Panc1 (cell line): ENCODE data around the gene PCDHA6. TPM values are rescaled to one million over a fixed set of nuclear protein-coding genes. Genes with fewer than 3 reads are reported as not detected.

ENCODE experiments used
- ATAC-seq: fragments of 200-7000 bp; cut with Tn5 transposase; 2 replicates; pipeline ENCODE4 v1.9.1; 2020; ENCODE audit warnings: mild to moderate bottlenecking, moderate library complexity
- BruUV-seq: library from RNA; stranded (reverse); fragments of 400-500 nt; replicated peaks from 2 replicates; lab custom pipeline; 2021; lab: Mats Ljungman, UMichigan
- CTCF ChIA-PET: fragments of 300-600 bp; sonication (Branson Sonifier 250); formaldehyde crosslinking; loops from one replicate; lab custom pipeline; 2022; ENCODE audit warnings: antibody characterized with exemption; lab: Charles Lee
- POLR2A ChIA-PET: fragments of 300-600 bp; sonication (Branson Sonifier 250); formaldehyde crosslinking; loops from one replicate; lab custom pipeline; 2022; ENCODE audit warnings: antibody characterized with exemption; lab: Charles Lee
- DNase-seq: peaks from one replicate; pipeline ENCODE4 v3.0.0-alpha.2; 2010; ENCODE audit warnings: low read depth, low spot score
- H3K27ac ChIP-seq: 2 replicates; pipeline ENCODE4 v1.5.1; 2011; ENCODE audit warnings: mild to moderate bottlenecking, low read length, inconsistent platforms
- H3K27me3 ChIP-seq: fragments of 200-500 bp; sonication (Bioruptor generic); 2 replicates; pipeline ENCODE4 v1.6.0; 2014; ENCODE audit warnings: low read length, inconsistent platforms; ENCODE audit not compliant: control insufficient read depth, insufficient read depth
- H3K36me3 ChIP-seq: fragments of 200-500 bp; sonication (Bioruptor generic); 2 replicates; pipeline ENCODE4 v1.5.1; 2014; ENCODE audit warnings: inconsistent platforms, mild to moderate bottlenecking, low read length, moderate library complexity; ENCODE audit not compliant: control insufficient read depth, insufficient read depth
- H3K4me1 ChIP-seq: 2 replicates; pipeline ENCODE4 v1.5.1; 2011; ENCODE audit warnings: inconsistent platforms, mild to moderate bottlenecking, low read length, moderate library complexity; ENCODE audit not compliant: control insufficient read depth, insufficient read depth
- H3K4me3 ChIP-seq, 2 experiments: 2 replicates each; pipeline ENCODE4 v1.5.1; 2011 to 2012; ENCODE audit warnings: low read depth in 2 of 2, low read length in 2 of 2, mild to moderate bottlenecking in 2 of 2, inconsistent platforms in 1 of 2, moderate library complexity in 1 of 2
- H3K9me3 ChIP-seq: fragments of 200-500 bp; sonication (Bioruptor generic); 2 replicates; pipeline ENCODE4 v1.5.1; 2014; ENCODE audit warnings: low read depth, mild to moderate bottlenecking, inconsistent platforms, low read length, moderate library complexity; ENCODE audit not compliant: control insufficient read depth, insufficient read depth
- POLR2AphosphoS5 ChIP-seq: IDR thresholded peaks from 2 replicates; pipeline ENCODE4 v1.6.1; 2012; ENCODE audit warnings: mild to moderate bottlenecking, low read depth, low read length, moderate library complexity
- REST ChIP-seq, 2 experiments: IDR thresholded peaks; 2 replicates each; pipeline ENCODE4 v1.6.1; 2011 to 2012; ENCODE audit warnings: low read depth in 2 of 2, control low read depth in 1 of 2, low read length in 1 of 2, mild to moderate bottlenecking in 1 of 2, moderate library complexity in 1 of 2; ENCODE audit not compliant: insufficient read depth in 1 of 2
- SIN3A ChIP-seq: IDR thresholded peaks from 2 replicates; pipeline ENCODE4 v1.6.1; 2012; ENCODE audit warnings: low read depth, mild to moderate bottlenecking, low read length, moderate library complexity, borderline replicate concordance; ENCODE audit not compliant: insufficient read depth
- TCF7L2 ChIP-seq: IDR thresholded peaks from 2 replicates; pipeline ENCODE4 v1.6.1; 2011; ENCODE audit warnings: mild to moderate bottlenecking, low read depth, low read length, inconsistent platforms
- in situ Hi-C: cut with HindIII; loops from 2 replicates; pipeline ENCODE4 v1.10.0; 2016; ENCODE audit warnings: low sequenced_read_pairs, low pct_unique_long_range_greater_than_20kb
- intact Hi-C: fragments of 100-400 bp; cut with micrococcal nuclease; formaldehyde crosslinking; loops from one replicate; pipeline ENCODE4 v1.10.0; 2022; ENCODE audit not compliant: unreplicated experiment
- total RNA-seq: library from RNA; stranded (reverse); gene quantifications from one replicate; pipeline ENCODE4 v1.2.1, GENCODE V29; 2021; ENCODE audit not compliant: unreplicated experiment
- TF ChIP-seq, protein P1 (sequence below): fragments of 450-650 bp; IDR thresholded peaks from 2 replicates; pipeline ENCODE4 v1.5.1; 2017; ENCODE audit warnings: mild to moderate bottlenecking

PCDHA6 gene
- total RNA-seq, 1 experiment from 2014 or later = 0.31 TPM

- DNase-seq (no peak), ATAC-seq (no peak)
- no peak overlapping the region for H3K4me3 ChIP-seq
- no peak overlapping the region for H3K27ac ChIP-seq
- H3K4me1 ChIP-seq = no peaks in the 10 kb centered on the region; the same call in 1 of the 2 replicates
- in situ Hi-C loops (no loop called here), intact Hi-C loops (no loop called here)
- CTCF ChIA-PET = no interaction called here
- POLR2A ChIA-PET = no interaction called here
- no peak for TF ChIP-seq SIN3A
- TF ChIP-seq TCF7L2 = no peak
- TF ChIP-seq, protein P1, sequence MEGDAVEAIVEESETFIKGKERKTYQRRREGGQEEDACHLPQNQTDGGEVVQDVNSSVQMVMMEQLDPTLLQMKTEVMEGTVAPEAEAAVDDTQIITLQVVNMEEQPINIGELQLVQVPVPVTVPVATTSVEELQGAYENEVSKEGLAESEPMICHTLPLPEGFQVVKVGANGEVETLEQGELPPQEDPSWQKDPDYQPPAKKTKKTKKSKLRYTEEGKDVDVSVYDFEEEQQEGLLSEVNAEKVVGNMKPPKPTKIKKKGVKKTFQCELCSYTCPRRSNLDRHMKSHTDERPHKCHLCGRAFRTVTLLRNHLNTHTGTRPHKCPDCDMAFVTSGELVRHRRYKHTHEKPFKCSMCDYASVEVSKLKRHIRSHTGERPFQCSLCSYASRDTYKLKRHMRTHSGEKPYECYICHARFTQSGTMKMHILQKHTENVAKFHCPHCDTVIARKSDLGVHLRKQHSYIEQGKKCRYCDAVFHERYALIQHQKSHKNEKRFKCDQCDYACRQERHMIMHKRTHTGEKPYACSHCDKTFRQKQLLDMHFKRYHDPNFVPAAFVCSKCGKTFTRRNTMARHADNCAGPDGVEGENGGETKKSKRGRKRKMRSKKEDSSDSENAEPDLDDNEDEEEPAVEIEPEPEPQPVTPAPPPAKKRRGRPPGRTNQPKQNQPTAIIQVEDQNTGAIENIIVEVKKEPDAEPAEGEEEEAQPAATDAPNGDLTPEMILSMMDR = no peak
- TF ChIP-seq REST (IDR thresholded peaks at IDR 0.05; ENCODE audit: insufficient read depth in 1 of 2, low read depth in 2 of 2, low read length in 1 of 2) = no peak
- TF ChIP-seq POLR2AphosphoS5 = no peak
- no peaks in the 10 kb centered on the region for H3K27me3 ChIP-seq
- no TSS peak for BruUV-seq
- H3K36me3 ChIP-seq = no peaks in the 10 kb centered on the region
- peaks cover 45% of the 10 kb centered on the region for H3K9me3 ChIP-seq
These were observed 36.7 kb upstream of the PCDHA6 start for GRCh38 chr5:140791089-140791488.

GRCh38 chr5:140794595-140795258, 33.0 kb upstream of the PCDHA6 start, which contains the start of gene PCDHA2:
PCDHA2 (plus strand) TSS chr5:140794852.
- H3K36me3 ChIP-seq = no peaks in the 10 kb centered on the region
- H3K27me3 ChIP-seq = no peaks in the 10 kb centered on the region
- intact Hi-C loops = no loop called here
- DNase-seq = no peak
- H3K4me1 ChIP-seq = no peaks in the 10 kb centered on the region
- no TSS peak for BruUV-seq
- in situ Hi-C loops = no loop called here
- H3K9me3 ChIP-seq = peaks cover 45% of the 10 kb centered on the region
- no peak for ATAC-seq
- H3K27ac ChIP-seq = no peak within 1 kb of the TSS
- TF ChIP-seq POLR2AphosphoS5 (no peak), REST (IDR thresholded peaks at IDR 0.05; ENCODE audit: insufficient read depth in 1 of 2, low read depth in 2 of 2, low read length in 1 of 2) (no peak), TCF7L2 (no peak), SIN3A (no peak)
- TF ChIP-seq, protein P1 = no peak
- no peak within 1 kb of the TSS for H3K4me3 ChIP-seq
- CTCF ChIA-PET = no interaction called here
- POLR2A ChIA-PET = no interaction called here
